ENCODE measurements around the gene MAN1A1.

The MAN1A1 gene

DNA sequence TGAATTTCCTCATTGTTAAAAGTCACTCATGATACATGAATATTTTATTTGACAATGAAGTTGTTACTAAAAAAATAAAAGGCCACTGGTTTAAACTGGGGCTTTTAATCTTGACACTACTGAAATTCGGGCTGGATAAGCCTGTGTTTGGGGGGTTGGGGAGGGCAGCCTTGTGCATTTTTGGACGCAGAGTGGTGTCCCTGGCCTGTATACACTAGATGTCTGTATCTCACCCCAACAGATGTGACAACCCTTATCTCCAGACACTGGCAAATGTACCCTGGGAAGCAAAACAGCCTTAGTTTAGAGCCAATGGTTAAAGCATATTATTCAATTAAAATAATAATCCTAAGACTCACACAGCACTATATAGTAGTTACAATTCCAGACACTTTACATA lies 24.8 kb downstream of the MAN1A1 start:
- no peak for DNase-seq

DNA sequence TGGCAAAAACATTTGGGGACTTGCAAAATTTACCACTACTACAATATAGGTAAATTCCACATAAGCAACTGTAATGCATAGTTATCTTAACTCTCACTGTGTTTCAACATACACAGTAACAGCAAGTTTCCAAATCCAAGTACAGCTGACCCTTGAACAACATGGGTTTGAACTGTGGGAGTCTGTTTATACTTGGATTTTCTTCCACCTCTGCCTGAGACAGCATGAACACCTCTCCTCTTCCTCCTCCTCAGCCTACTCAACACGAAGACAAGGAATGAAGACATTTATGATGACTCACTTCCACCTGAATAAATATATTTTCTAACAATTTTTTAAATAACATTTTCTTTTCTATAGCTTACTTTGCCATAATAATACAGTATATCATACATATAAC lies 25.6 kb downstream of the MAN1A1 start:
- DNase-seq, result no peak

DNA sequence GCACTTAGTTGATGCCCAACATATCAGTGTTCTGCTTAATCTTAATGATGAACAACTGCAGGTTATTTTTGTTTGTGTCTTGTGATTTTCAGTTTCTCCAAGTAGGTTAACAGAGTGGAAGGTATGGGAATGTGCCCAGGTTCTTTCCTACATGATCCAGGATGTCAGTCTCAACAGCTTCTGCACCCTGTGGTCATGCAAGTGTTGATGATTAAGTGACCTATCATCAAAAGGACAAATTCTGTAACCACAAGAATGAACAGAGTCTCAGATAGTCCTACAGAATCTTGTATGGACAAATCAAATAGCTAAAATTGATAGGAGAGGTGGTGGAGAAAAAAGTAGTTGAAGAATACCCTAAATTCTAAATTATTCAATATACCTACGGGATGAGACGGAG lies 26.1 kb downstream of the MAN1A1 start:
- no peak for DNase-seq

DNA sequence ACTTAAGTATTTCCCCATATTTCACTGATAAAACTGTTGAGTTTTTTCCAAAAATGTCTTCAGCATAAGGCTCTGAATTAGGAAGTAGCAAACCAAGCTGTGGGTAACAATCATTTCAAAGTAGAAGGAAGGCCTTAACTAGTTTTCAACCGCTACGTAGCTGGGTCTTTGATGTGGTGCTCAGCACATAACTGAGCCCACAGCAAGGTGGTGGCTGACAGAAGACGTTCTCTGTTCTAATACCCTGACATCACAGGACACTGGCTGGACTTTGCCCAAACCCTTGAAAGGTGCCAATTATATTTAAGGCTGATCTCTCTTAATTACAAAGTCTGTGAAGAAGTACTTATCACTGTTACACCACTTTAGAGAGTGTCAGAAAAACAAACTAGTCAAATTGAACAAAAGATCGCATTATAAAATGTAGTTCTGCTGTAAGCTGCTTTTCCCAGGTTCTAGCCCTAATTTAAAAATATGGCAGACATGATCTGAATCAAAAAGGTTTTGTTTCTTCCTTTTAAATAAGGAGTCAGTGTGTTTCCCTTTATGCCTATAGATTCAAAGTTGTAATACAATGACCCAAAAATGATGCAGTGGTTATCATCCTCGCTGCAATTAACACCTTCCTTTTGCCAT lies 26.7 kb downstream of the MAN1A1 start:
- DNase-seq, result no peak

DNA sequence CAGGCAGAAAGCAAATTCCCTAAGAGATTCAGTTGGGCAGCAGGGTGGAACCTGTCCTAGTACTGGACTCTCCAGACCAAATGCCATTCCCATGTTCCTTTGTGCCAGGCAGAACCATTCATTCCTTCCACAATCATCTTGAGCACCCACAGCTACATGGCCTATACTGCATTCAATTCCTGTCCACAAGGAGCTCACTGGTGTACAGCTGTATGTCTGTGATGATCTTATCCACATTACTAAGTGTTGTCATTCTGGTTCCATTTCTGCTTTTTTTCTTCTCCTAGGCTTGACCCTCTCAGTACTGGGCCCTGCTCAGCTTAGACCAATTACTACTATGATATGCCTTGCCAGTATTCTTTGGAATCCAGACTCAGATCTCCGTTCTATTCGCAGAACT lies 27.5 kb downstream of the MAN1A1 start:
- no peak for DNase-seq

DNA sequence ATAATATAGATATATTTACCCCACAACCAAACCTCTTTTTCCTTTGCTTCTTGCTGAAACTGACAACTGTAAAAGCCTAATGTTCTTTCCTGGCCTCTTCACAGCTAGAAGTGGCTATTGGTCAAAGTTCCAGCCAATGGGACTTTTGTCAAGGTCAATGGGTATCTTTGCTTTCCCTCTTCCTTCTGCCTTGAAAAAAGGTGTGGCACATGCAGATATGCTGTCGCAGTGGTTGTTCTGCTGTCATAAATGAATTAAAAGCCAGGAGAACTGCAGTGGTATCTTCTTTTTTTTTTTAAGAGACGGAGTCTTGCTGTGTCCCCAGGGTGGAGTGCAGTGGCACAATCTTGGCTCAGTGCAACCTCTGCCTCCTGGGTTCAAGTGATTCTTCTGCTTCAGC lies 29.9 kb downstream of the MAN1A1 start:
- no peak for DNase-seq

DNA sequence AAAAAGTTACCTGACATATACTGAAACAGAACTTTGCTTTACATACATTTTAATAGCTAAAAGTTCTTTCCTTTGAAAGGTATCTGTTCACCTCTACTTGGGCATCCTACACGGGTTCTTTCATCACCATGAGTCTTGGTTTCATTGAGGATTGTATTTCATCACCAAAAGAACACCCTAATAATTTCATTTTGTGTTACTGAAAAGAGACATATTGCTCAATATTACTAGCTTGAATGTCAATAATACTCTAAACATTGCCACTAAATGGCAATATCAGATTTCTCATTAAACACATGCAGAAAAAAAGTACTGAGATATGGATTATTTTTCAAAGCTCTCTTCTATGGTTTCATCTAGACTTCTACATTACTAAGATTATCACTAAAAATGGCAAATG lies 30.8 kb downstream of the MAN1A1 start:
- no peak for DNase-seq

DNA sequence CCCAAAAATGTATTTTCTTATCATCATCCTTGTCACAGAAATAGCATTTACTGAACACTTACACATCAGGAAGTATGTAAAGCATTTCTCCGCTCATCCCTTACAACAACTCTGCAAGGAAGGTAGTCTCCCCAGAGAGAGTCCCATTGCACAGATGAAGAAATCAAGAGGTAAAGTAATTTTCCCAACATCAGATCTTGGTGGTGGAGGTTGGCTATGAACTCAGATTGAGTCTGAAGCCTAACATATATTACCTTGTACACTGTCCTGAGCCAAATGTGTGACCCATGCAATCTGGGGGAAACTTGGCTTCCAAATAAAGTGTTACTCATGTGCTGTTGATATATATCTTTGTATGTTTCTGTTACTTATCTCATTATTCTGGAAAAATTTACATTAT lies 31.4 kb downstream of the MAN1A1 start:
- DNase-seq, result no peak

DNA sequence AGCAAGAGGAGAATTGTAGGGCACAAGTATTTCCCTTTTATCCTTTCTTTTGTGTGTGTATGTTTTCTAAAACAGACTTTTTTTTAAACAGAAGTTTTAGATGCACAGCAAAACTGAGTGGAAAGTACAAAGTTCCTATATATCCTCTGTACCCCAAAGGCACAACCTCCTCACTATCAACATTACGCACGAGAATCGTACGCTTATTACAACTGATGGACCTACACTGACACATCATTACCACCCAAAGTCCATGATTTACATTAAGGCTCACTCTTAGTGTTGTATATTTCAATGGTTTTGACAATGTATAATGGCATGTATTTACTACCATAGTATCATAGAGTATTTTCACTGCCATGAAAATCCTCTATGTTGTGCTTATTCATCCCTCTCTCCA lies 32.6 kb downstream of the MAN1A1 start:
- DNase-seq, result no peak

DNA sequence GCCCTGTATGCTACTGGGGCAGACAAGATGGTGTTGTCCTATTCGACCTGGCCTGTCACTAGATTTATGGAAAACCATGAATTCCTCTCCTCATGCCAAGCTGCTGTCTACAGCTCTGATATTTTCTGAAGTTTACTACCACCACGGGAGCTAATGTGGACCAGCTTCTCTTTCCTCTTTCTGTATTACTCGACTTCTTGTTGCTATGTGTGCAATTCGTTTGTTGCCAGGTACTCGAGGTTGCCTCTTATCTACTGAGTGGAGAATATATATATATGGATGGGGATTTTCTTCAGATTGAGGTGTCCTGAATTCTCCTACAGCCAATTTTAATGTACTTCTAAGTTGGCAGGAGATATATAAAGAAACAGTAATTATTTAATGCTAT lies 34.7 kb downstream of the MAN1A1 start:
- DNase-seq, result peak in 1 of 3 donors; percentile 6

DNA sequence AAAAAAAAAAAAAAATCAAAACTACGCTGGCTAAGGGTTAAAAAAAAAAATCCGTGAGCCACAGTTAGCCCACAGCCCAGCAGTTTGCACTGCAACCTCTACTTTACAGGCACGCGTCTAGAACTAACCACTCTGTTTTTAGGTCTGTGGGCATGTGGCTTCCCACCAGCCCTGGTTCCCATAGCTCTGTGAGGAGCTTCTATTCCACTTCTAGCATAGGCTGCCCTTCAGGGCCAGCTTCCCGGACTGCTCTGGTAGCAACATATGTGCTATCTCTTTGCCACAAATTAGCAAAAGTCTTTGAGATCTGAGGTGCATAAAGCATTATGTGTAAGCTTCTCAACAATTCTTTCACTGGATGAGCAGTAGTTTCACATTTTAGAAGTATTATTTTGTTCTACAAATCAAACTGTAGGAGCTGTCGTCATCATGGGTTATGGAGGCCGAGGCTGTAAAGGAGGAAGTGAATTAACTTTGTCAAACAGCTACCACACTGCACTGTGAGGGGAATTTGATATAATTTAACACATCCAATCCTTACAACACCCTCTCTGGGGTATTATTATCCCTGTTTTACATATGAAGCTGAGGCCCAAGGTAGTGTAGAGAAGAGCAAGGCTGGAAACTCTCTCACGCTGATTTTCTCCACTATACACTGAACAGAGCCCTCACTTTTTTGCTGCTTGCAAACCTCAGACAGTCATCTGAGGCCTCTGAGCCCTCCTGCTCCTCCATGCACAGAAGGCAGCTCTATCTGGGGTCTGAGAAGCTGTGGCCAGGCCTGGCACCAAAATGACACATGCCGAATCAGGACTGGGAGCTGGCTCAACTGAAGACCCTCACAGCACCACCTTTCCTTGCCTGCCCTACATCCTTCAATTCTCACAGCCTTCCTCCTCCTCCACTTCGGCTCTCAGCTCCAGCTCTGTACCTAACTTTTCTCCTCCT lies 35.4 kb downstream of the MAN1A1 start:
- DNase-seq, result peak; percentile 51 to 69 (median 62)

DNA sequence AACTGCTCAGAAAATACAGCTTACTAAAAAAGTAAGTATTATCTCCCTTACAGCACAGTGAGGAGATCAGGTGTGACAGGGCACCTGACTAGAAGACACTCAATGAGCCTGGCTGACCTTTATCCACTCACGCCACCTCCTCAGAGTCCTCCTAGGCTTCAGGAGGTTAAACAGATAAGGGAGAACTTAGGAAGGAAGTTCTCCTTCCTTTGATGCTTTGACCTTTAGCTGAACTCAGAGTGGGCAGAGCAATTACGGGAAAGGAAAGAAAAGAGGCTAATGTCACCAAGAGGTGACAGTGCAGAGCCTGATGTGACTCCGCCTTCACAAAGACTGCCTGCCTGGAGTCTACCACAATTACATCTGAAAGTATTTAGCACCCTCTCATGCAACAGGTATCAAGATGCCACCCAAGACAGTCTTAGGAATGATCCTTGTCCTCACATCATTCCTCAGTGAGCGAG lies 36.7 kb downstream of the MAN1A1 start:
- peak; percentile 62 to 80 (median 67) for DNase-seq

DNA sequence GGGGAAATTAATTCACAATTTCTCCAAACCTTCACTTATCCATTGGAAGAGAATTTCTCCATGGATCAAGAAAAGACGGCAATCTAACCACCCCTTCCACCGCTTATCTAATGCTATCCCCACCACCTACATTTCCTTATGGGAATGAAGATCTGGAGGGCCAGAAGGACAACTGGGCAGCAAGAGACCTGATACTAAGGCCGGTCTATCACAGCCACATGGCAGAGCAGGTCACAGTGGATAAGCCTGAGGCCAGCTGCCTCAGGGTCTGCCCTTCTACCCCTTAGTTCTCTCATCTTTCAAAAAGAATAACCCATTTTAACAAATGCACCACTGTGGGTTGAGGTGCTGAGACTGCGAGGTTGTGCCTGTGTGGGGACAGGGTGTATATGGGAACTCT lies 37.1 kb downstream of the MAN1A1 start:
- DNase-seq, result no peak

DNA sequence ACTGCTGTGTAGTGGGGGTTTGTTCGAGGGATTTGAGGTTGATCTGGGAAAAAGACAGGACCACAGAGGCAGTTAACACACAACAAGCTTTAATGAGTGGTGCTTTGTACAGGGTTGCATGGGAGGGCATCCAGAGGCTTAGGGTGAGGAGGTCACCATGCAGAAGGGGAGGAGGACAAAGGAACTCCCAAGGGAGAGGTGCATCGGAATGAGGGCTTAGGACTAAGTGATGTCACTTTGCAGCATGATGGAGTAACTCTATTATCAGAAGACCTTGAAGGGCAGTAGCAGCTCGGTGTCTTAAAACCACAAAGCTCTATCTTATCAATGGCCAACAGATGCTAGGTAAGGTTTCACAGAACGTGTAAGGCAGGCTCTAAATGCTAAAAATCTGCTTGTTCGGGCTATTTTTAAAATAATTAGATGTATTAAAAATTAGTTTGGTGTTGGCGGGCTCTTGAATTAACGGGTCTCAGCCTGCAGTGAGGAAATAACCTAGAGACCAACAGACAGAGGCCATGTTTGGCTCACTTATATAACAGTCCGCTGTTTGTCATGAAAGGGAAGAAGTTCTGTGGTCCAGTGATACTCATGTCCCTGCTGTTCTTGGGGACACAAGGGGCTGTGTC lies 37.9 kb downstream of the MAN1A1 start:
- DNase-seq, result no peak

DNA sequence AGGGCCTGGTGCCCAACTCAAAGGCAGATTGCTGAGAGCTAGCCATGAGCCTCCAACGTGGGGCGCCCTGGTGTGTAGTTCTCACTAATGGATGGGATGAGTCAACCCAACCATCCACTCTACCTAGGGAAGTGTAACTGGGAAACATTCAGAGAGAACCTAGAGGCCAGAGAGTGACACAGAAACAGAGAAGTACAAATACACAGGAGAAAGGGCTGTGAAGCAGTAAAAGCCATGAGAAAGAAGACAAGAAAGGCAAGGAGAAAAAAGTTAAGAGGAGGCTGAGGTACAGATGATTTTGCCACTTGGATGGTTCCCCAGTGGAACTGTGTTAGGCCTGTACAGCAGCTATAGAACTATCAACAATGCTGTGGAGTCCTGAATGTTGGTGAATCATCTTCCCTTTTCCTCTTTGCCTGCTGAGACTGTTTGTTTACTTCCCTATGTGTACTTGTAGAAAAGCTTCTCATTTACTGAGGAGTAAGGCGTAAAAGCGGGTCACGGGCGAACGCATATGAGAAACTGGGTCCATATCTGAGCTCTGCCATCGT lies 39.0 kb downstream of the MAN1A1 start:
- peak; percentile 62 to 78 (median 71) for DNase-seq

DNA sequence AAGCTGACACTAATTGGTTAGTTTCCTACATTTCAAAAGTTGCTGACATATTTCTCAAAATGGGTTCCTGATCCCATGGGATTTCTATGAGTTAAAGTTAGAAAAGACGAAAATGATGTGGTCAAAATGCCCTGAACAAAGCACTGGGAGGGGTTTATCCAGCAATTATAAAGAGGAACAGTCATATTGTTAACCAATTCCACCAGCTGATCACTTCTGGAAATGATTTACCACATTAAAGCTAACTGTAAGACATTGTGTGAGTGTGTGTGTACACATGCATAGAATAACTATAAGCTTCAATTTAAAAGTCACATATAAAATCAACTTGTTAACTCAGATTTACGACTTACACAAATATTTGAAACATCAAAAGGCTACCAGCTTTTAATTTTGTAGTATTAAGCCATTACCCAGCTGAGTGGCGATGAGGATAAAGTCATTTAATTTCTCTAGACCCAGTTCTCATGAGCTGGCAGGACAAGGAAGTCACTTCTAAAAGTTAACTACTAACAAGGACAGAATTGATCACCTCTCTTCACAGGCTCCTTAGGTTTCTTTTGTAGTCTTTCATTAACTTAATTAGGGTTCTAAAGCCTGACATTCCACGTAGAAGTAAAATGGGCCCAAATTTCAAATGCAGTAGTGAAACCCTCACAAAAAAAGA lies 40.4 kb downstream of the MAN1A1 start:
- peak in 2 of 3 donors; percentile 21 to 24 for DNase-seq

DNA sequence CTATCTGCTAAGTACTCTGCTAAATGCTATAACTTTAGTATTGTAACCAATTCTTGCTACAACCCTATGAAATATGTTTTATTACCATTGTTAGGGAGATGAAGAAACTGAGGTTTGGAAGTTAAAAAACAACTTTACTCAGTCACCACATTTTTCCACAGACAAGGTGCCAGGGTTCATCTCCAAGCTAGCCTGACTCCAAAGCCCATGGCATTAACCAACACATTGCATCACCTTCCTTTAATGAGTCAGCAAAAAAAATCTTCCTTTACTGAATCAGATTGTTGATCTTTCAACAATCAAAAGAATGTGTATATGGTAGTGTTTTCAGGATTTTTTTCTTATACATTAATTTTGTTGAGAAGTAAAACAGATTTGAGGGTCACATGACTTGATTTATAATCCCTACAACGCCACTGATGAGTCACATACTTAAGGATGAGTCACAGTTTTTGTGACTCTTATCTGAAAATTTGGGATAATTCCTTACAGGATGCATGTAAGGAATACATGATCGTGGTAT lies 41.5 kb downstream of the MAN1A1 start:
- DNase-seq, result peak; percentile 2 to 50 (median 48)

DNA sequence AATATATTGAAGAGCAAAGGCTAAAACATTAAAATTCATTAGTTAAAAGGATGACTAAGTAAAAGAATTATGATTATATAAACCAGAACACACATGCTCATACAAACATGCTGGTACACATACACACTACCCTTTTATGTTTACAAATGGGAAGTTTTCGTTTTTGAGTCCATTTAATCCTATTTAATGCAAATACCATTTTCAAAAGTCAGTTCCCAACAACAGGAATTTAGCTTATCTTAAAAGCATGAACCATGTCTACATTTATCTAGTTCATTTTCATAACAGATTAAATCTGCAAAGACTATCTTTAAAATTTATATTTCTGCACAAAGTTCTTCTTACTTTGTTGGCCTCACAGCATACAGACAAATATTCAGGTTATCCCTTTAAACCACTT lies 42.5 kb downstream of the MAN1A1 start:
- DNase-seq, result no peak

DNA sequence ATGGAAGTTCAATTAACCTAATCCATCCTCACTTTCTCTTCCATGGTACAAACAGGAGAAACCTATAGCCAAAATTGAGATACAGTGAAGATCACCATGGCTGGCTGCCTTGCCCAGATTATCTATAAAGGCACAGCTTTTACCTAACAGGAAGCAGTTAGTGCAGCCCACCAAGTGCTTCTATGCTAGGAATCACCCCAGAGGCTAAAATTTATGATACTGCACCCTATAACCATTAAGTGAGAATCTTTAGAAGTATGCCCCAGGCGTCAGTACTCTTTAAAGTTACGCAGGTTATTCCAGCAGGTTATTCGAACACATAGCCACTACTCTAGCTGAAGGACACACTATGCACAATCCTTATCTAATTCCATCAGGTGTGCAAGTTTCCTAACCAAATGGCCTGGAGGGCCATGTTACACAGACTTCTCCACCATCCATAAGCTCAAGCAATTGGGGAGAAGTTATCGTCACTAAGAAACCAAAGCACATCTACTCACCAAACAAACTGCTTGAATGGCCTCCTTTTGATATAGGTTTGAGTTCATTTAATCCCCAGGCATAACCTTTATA lies 43.1 kb downstream of the MAN1A1 start:
- no peak for DNase-seq

DNA sequence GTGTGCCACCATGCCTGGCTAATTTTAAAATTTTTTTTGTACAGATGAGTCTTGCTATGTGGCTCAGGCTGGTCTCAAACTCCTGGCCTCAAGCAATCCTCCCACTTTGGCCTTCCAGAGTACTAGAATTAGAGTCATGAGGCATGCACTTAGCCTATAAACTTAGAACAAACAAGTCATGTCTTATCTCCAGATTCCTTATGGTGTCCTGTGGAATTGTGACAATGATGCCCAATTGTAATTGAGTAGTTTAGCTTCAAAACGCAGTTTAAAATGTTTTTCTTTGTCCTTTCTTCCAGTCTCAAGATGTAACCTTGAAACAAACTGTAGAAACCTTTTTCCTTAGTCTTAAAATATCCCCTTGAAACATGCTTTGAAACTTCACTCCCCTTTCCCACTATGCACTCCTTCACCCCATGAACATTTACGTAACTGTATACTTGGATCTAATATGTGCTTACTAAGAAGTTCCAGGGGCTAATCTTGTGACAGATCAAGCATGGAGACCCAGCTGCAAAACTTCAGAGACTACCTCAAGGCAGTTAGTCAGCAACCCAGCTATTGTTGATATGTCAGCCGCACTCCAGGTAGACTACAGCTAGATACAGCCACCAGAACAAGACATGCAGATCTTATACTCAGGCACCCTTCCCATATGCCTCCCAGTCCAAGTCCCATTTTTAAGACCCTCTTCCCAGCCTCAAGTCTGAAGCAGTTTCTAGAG lies 46.2 kb downstream of the MAN1A1 start:
- no peak for DNase-seq

DNA sequence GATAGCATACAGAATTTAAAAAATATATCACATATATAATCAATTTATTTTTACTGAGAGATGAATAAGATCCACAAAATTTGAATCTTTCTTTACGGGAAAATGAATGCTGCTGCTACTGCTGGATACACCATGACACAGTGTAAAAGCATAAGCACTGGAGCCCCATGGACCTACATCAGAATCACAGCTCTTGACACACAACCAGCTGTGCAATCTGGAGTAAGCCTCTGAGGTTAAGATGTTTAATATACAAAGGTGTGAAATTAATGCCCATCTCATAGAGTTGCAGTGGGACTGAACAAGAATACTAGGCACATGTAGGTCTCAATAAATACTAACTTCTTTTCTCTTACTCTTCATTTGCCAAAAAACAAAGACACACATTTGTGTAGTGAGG lies 48.1 kb downstream of the MAN1A1 start:
- DNase-seq, result no peak

DNA sequence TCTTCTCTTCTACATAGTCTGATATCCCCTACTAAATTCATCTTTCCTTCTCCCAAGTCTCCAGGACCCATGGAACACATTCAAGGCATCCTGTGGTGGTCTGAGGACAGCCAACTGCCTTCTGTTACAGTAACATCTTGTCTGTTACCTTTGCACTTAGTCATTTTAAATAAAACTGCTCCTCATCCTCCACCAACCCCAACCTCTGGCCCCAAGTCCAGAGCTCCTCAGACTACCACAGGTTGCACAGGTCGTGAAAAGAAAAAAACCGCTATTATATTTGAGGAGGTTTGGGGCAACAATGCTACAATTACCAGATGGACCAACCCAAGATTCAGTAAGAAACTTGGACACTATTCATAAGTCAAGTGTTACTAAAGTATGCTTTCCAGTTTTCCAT lies 49.9 kb downstream of the MAN1A1 start:
- DNase-seq, result no peak

Data from suppressor macrophage treated with lipopolysaccharide for 1 hour (primary cell).